Lower leg skin (tissue), 4 donors: Measurements from ENCODE around the gene NPY4R2. TPM values are rescaled to one million over a fixed set of nuclear protein-coding genes. Genes with fewer than 3 reads are reported as not detected.
"Not testable (repeated sequence)": the region's sequence is repeated elsewhere in the genome, so short reads cannot be mapped to it uniquely, and the experiment has no call there.

Experiments used
- DNase-seq, 2 donors: peaks; one replicate each; pipeline ENCODE4 v3.0.0-alpha.2; 2019; ENCODE audit warnings: low spot score in 2 of 2
- H3K4me3 ChIP-seq: fragments of 200-600 bp; sonication (generic); 2 replicates; pipeline ENCODE4 v1.5.1; 2017; ENCODE audit warnings: mild to moderate bottlenecking, low read depth; ENCODE audit not compliant: poor library complexity, severe bottlenecking
- WGBS, 2 donors: methylation state at CpG; one replicate each; pipeline ENCODE4 v1.1.5; 2018; 5-methylcytosine and 5-hydroxymethylcytosine counted together
- intact Hi-C: fragments of 100-400 bp; cut with DNase I; formaldehyde crosslinking; loops from one replicate; pipeline ENCODE4 v1.15.0; 2023; ENCODE audit warnings: low total_unique reads
- total RNA-seq, 4 donors: library from RNA; depleted of rRNA; stranded (reverse); fragments of >200 nt; gene quantifications; one replicate each; pipeline ENCODE4 v1.1.0, GENCODE V29; 2016

NPY4R2 gene, protein sequence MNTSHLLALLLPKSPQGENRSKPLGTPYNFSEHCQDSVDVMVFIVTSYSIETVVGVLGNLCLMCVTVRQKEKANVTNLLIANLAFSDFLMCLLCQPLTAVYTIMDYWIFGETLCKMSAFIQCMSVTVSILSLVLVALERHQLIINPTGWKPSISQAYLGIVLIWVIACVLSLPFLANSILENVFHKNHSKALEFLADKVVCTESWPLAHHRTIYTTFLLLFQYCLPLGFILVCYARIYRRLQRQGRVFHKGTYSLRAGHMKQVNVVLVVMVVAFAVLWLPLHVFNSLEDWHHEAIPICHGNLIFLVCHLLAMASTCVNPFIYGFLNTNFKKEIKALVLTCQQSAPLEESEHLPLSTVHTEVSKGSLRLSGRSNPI
- total RNA-seq: under 1 TPM in 1 of 4 donors, not detected in 3; 0.88 TPM

DNA sequence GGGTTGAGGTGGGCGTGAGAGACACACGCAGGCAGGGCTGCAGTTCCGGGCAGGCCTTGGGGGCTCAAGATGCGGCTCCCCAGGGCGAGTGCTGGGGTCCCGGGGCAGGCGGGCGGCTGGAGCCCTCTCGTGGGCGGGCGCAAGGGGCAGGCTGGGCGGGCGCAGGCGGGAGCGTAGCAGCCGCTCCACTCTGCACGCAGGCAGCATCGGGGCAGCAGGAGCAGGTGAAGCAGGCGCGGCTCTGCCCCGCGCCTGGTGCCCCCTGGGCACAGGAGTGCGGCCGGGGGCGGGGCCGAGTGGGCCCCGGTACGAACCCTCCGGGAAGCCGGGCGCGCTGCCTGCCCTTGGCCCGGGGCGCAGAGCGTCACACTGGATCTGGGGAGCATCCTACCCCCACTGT is at the start of gene NPY4R2:
Gene NPY4R2, plus strand, starts transcription at position 188 of the 400 bp plus-strand sequence. CDS start 3,326 bp downstream, outside the sequence.
- DNase-seq, intact Hi-C loops, H3K4me3 ChIP-seq: not testable (repeated sequence)
- 11% methylated on average over 3 of the region's 35 CpGs; no CpG with 5 or more reads in 1 of the 2 donors for WGBS, 2 donors

DNA sequence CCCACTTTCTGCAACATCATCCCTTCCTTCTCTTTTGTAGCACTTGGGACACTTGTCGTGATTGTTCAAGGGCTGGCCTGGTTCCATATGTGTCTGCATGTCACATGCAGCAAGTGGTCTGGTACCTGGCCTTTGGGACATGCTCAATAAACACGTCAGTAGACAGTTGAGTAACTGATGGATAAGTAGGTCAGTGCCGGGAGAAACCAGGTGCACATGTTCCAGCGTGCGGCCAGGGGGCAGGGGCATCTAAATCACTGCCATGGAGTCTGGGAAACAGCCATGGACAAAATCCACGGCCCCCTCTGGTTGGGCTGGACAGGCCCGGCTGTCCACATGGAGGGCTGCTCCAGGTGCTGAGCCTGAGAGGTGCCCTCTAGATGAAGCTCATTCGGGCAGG is 47.6 kb upstream of the NPY4R2 start:
- WGBS, 2 donors: no CpG with 5 or more reads among the region's 8 CpGs
- DNase-seq, intact Hi-C loops: not testable (repeated sequence)

DNA sequence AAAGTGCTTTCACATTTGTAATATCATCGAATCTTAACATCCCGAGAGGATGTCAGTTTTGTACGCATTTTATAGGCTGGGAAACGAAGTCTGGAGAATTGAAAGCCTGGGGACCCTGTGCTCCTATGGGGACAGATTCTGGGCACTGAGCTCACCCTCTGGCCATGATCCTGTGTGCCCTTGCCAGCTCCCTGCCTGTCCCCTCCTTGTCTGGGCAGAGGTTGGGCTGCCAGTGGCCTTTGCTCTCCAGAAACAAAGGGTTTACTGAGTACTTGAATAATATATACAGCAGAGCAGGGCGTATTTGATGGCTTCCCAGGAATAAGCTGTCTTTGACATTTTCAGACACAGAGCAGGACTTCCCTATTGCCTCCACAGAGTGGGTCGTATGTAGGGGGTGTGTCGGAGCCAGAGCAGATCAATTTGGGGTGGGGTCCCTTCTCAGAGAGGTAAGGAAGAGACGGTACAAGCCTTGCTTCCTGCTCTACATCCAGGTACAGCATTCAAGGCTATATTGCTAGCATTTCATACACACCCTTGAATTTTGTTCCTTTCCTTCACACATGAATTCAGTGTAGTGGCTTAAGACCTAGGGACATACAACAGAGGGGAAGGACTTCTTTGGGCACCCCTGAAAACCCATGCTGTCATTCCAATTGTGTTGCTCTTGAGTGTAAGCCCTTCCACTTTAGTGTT is 46.8 kb upstream of the NPY4R2 start:
- 90 to 95% methylated on average over 4 of the region's 8 CpGs for WGBS, 2 donors
- H3K4me3 ChIP-seq, DNase-seq, intact Hi-C loops: not testable (repeated sequence)

More for the DNA sequence above, 47.6 kb upstream of the NPY4R2 start:
- H3K4me3 ChIP-seq: not testable (repeated sequence)

DNA sequence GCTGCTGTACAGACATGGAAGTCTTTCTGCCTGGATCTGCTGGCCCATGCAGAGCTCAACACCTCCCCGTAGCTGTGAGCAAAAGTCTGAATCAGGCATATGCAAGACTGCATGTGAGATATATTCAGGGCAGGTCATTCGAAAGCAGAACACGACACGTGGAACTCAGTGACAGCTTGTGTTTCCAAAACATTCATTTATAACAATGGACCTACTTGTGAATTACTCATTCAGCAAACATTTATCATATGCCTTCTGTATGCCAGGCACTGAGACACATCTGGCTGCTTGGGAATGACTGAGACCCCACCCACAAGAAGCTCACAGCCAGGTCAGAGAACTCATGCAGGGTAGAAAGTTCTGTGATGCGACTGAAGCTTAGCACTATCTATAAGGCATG is 46.2 kb upstream of the NPY4R2 start:
- WGBS, 2 donors: no CpG with 5 or more reads among the region's 5 CpGs
- DNase-seq, H3K4me3 ChIP-seq, intact Hi-C loops: not testable (repeated sequence)

DNA sequence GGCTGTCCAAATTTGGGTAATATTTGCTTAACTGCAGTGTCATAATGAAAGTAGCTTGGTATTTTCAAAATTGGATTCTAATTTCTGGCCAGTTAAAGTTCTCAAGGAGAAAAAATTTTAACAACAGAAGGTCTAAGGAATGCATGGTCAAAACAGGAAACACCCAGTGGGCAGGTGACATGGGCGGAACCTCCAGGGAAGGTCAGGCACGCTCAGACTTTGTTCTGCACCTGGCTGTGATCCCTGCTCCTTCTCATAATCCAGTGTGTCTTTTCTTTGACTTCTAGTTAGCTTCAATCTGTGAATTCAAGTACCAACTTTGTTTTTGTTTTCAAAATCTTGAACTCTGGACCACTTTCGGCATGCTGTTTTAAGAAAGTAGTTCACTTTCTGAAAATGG is 34.2 kb upstream of the NPY4R2 start:
- H3K4me3 ChIP-seq, DNase-seq, intact Hi-C loops: not testable (repeated sequence)
- WGBS, 2 donors: no CpG with 5 or more reads among the region's 3 CpGs

DNA sequence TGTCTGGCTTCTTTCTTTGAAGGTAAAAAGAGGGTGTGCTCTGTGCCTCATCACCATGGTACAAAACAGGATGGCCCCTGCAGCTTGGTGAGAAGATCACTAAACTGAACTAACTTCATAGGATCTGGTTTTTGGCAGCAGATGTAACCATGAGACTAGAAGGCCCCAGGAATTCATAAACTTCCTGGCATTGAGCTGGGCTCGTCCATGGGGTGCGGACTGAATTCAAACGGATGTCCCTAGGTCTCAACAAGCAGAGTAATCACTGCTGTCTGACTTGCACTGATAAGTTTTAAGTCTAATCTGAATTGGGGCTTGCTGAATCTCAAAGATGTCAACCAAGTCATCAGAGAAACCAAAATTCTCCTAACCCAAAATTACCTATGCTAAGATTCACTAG is 33.5 kb upstream of the NPY4R2 start:
- intact Hi-C loops: not testable (repeated sequence)
- no CpG with 5 or more reads among the region's 3 CpGs for WGBS, 2 donors

DNA sequence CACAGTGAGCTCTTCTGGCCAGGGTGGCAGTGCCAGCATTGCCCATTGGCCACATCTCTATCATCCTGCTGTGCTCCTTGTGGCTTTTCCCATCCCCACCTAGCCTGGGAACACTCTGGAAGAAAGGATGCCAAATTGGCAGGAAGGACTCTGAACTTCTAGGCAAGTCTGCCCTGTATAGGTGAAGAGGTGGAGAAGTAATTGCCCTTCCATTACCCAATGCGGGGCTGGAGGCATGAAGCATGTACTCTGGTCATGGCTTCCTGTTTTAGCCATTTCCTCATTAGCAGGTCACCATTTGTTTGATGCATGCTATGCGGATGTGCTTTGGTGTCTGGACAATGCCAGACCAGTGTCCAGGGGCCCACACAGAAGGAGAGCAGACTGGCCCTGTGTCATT is 32.1 kb upstream of the NPY4R2 start:
- H3K4me3 ChIP-seq, DNase-seq, intact Hi-C loops: not testable (repeated sequence)
- no CpG with 5 or more reads among the region's 2 CpGs for WGBS, 2 donors

More for the DNA sequence above, 33.5 kb upstream of the NPY4R2 start:
- DNase-seq, H3K4me3 ChIP-seq: not testable (repeated sequence)

DNA sequence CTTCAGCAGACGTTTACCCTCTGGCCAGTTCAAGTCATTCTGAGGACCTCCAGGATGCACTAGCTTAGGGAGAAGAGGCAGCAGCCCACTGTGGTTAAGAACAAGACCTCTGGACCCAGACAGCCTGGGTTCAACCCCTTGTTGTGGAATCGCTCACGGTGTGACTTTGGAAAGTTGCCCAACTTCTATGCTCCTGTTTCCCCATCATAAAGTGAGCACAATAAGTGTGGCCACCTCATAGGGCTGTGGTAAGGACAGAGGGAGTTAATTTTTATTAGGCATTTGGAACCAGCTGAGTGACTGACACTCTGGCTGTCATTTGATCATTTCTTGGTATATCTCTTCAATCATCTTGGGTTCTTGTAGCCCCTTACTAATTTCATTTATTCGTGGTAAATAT is 31.6 kb upstream of the NPY4R2 start:
- H3K4me3 ChIP-seq, DNase-seq, intact Hi-C loops: not testable (repeated sequence)
- WGBS, 2 donors: no CpG with 5 or more reads among the region's 4 CpGs

DNA sequence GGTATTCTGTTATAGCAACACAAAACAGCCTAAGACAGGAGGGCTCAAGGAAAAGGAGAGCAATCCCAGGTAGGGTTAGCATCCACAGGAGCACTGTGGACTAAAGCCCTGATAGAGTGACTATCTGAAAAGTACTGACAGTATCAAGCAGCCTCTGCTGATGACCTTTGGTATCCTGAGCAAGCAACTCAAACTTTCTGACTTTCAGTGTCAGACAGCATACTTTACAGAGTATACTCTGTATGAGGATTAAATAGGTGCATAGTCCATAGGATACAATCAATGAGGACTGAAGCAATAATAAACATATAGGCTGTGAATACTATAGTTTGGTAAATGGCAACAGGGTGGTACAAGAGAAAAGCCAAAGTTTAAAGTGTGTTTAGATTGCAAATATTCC is 27.7 kb upstream of the NPY4R2 start:
- DNase-seq, intact Hi-C loops, H3K4me3 ChIP-seq: not testable (repeated sequence)

DNA sequence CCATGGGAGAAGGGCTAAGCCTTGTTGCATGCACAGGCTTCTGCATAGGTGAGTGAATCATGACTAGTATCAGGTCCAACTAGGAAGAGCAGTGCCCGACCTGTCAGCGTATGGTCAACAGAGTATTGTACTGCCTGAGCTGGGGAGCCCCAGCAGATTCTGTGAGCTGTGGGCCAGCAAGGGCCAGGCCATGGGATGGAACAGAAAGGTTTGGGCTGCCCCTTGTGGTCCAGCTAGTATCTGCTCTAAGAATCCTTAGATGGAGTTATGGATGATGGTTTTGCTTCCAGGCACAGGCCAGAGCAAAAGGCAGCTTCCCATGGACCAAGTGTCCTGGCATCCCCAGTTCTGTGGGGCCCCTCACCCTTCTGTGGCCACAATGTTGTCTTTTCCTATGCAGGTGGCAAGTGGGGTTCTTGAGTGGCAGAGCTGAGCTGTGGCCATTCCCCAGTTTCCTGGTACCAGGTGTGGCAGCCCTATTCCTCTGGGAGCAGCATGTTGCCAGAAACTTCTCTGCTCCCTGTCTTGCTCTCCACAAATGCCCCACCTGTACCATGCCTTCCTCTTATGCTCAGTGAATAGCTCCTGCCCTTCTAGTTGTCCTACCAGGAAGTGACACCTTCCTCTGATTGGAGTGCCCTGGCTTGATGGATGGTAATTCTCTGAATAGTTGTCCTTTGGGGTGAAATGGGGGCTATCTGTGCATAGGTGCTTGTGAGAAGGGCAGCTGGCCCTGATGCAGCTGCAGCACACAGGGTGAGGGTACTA is 25.8 kb upstream of the NPY4R2 start:
- intact Hi-C loops, H3K4me3 ChIP-seq, DNase-seq: not testable (repeated sequence)
- no CpG with 5 or more reads among the region's 2 CpGs for WGBS, 2 donors
